ENCODE data around the gene TDG.

GRCh38 chr12:103996595-103996994 is 30.9 kb downstream of the TDG start:
- TF ChIP-seq POLR2A (IDR thresholded peaks at IDR 0.05; ENCODE audit: low read depth, low read length) = no peak
- TF ChIP-seq POLR2AphosphoS5 (IDR thresholded peaks at IDR 0.05; ENCODE audit: low read length) = no peak
- TF ChIP-seq EP300 (IDR thresholded peaks at IDR 0.05; ENCODE audit: borderline replicate concordance in 1 of 2, control insufficient read depth in 1 of 2, low read depth in 2 of 2, low read length in 2 of 2) = no peak
- no peak for TF ChIP-seq STAT3 (IDR thresholded peaks at IDR 0.05; ENCODE audit: low read depth, low read length)
- TF ChIP-seq FOXK2 (IDR thresholded peaks at IDR 0.05) = no peak
- no peak for TF ChIP-seq CTCF (IDR thresholded peaks at IDR 0.05 in 2 of 3, conservative IDR thresholded peaks at IDR 0.05 in 1 of 3; ENCODE audit: control insufficient read depth in 2 of 3, extremely low read depth in 1 of 3, insufficient read depth in 1 of 3, low read depth in 3 of 3, low read length in 3 of 3)
- no peak for TF ChIP-seq CHD1 (IDR thresholded peaks at IDR 0.05; ENCODE audit: low read depth, low read length)
- TF ChIP-seq RCOR1 (conservative IDR thresholded peaks at IDR 0.05; ENCODE audit: low read depth, low read length) = no peak
- no peak for TF ChIP-seq BHLHE40 (IDR thresholded peaks at IDR 0.05; ENCODE audit: borderline replicate concordance in 1 of 2, low read depth in 2 of 2, low read length in 1 of 2)
- TF ChIP-seq ZNF274 (IDR thresholded peaks at IDR 0.05; ENCODE audit: insufficient read depth, insufficient read length) = no peak
- TF ChIP-seq SMAD1 (IDR thresholded peaks at IDR 0.05; ENCODE audit: low read depth, partially characterized antibody) = no peak
- no peak for TF ChIP-seq POU2F2 (IDR thresholded peaks at IDR 0.05; ENCODE audit: borderline replicate concordance, low read depth, low read length)
- no peak for TF ChIP-seq SRF (IDR thresholded peaks at IDR 0.05; ENCODE audit: low read depth in 2 of 2, low read length in 2 of 2)

All from GM12878 (cell line).